GM11168 (cell line): ENCODE data around the gene TOP2A.

Source experiments
- in situ Hi-C: fragments of 300-500 bp; cut with MboI; formaldehyde crosslinking; loops from one replicate; pipeline ENCODE4 v1.12.0; 2022; ENCODE audit warnings: low sequenced_read_pairs; ENCODE audit not compliant: unreplicated experiment

Gene TOP2A

DNA sequence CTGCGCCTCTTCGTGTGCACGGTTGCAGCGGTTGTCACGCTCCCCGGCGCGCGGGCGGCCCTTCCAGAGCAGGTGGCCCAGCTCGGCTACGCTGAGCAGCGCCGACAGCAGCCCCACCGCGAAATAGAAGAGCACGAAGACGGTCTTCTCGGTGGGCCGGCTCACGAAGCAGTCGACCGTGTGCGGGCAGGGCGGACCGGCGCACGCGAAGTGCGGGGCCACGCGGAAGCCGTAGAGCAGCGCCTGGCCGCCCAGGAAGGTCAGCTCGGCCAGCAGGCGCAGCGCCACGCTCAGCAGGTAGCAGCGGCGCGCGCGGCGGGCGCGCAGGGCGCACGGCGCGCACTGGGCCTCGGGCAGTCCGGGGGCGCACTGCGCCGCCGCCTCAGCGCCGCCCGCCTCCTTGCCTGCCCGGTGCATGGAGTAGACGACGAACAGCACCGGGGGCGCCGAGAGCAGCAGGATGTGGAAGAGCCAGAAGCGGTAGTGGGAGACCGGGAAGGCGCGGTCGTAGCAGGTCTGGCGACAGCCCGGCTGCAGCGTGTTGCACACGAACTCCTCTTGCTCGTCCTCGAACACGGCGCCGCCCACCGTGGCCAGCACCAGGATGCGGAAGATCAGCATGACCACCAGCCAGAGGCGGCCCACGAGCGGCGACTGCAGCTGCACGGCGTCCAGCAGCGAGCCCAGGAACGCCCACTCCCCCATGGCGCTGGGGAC is 54.4 kb downstream of the TOP2A start:
- in situ Hi-C loops = loop anchor here (10.0 kb wide), 1 partner anchor 172 kb away; no protein-coding TSS in a partner anchor

DNA sequence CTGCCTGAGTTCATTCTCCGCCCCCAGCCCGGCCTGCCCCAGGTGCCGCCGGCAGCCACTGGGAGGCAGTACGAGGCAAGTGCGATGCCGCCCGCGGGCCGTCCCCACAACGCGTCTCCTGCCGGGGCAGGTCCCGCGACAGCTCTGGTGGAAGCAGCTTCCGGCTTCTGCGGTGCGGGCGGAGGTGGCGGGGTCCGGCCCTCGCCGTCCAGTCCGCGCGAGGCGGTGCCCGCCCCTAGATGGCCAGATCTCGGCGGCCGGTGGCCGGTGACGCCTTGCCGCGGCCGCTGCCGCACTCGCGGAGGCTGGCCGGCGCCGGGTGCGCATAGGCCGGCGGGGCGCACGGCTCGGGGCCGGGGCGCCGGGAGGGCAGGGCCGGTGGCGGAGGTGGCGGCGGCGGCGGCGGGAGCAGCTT is 55.0 kb downstream of the TOP2A start:
- in situ Hi-C loops = loop anchor here (10.0 kb wide), 1 partner anchor 172 kb away; no protein-coding TSS in a partner anchor

DNA sequence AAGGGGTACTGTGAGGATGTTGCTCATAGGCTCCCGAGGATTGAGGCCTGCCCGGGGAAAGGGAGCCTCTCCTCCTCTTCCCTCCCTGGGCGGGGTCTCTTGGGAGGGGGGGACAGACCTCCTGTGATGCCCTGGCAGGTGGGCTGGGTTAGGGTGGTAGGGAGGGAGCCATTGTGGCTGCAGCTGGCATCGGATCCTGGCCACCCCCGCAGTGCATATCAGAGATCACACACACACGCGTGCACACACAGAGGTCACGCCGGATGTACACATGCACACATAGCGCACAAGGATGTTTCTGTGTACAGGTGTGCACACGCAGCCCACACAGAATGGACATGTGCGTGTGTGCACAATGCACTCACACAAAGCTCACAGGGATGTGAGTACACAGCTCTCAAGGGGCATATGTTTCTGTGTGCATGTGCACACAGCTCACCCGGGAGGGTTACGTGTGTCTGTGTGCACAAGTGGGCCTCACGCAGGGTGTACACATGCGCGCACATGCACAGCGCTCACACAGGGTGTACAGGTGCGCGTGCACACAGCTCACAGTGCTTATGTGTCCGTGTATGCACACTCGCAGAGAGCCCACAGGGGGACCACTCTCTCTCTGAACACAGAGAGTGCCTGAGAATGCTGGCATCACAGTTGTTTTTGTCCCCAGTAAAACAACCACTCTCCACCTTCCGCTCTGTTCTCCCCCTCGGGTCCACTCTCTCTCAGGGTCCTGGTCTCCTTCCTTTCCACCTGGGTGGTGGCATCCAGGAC is 55.6 kb downstream of the TOP2A start:
- in situ Hi-C loops = loop anchor here (10.0 kb wide), 1 partner anchor 173 kb away; no protein-coding TSS in a partner anchor

DNA sequence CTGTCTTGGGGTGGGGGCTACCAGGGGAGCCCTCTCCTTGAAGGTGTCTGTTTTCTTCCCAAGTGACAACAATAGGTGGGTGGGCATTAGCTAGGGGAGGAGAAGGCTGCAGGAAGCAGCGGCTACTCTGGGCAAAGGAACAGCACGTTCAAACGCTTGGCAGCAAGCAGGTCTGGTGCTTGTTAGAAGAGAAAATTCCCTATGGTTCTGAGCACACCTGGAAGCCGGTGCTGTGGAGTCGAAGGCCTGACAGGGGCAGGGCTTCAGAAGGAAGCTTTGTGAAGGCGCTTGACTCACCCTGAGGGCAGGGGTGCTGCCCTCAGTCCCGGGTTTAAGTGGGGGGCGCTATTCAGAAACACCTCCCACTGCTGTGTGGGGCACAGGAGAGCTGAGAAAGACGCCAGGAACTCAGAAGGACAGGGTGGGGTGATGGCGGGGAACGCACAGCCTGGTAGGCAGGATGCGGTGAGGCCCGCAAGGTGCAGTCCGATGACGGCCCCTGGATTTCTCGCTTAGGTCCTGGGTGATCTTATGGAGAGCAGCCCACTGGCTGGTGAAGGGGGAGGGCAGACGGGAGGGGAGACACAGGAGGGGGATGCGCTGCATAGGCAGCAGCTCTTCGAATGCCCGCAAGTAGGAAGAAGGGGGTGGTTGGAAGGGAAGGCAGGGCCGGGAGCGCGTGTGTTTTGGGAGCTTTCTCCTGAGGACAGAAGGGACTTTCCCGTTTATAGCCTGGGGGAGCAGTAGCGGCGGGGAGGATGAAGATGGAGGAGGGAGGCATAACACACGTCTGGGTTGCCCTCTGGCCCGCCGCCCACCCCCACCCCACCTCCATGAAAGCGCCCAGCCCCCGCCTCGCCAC is 56.4 kb downstream of the TOP2A start:
- in situ Hi-C loops = loop anchor here (10.0 kb wide), 1 partner anchor 174 kb away; no protein-coding TSS in a partner anchor

DNA sequence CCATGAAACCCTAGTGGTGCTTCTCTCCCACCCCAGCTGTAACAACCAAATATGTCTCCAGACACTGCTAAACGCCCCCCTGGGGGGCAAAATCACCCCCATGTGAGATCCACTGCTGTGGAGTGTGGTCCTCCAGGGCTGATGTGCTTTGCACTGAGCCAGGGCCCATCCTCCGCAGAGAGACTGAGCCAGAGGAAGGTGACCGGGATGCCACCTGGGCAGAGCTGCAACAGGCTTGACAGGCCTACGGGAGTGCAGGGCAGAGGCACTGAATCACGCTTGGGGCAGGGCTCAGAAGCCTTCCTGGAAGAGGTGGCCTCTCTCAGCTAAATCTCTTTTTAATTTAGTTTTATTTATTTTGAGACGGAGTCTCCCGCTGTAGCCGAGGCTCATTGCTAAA is 57.6 kb downstream of the TOP2A start:
- in situ Hi-C loops = loop anchor here (10.0 kb wide), 1 partner anchor 175 kb away; no protein-coding TSS in a partner anchor

DNA sequence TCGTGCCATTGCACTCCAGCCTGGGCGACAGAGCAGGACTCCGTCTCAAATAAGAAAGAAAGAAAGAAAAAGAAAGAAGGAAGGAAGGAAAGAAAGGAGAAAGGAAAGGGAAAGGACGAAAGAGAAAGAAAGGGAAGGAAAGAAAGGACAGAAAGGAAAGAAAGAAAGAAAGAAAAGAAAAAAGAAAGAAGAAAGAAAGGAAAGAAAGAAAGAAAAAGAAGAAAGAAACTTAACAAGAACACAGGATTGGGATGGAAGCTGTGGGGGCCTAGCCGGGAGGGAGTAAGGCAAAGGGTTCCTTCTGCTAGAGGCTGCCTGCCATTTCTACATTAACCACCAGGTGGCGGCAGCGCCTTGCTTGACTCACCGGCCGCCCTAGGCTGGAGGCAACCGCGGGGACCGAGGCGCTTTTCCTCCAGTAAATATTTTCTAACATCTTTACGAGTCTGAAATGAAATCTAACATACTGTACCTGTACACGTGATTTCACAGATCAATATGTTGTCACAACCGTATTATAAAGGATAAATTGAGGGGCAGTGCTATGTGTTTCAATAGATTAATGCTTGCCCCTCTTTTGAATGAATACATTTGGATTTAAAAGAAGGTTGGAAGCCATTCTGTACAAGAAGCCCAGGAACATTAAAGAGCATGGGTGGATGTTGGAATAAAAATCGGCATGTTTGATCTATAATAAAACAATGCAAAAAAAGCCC is 59.2 kb downstream of the TOP2A start:
- in situ Hi-C loops = loop anchor here (10.0 kb wide), 1 partner anchor 54 kb away; the partner anchor contains the start of gene RARA

DNA sequence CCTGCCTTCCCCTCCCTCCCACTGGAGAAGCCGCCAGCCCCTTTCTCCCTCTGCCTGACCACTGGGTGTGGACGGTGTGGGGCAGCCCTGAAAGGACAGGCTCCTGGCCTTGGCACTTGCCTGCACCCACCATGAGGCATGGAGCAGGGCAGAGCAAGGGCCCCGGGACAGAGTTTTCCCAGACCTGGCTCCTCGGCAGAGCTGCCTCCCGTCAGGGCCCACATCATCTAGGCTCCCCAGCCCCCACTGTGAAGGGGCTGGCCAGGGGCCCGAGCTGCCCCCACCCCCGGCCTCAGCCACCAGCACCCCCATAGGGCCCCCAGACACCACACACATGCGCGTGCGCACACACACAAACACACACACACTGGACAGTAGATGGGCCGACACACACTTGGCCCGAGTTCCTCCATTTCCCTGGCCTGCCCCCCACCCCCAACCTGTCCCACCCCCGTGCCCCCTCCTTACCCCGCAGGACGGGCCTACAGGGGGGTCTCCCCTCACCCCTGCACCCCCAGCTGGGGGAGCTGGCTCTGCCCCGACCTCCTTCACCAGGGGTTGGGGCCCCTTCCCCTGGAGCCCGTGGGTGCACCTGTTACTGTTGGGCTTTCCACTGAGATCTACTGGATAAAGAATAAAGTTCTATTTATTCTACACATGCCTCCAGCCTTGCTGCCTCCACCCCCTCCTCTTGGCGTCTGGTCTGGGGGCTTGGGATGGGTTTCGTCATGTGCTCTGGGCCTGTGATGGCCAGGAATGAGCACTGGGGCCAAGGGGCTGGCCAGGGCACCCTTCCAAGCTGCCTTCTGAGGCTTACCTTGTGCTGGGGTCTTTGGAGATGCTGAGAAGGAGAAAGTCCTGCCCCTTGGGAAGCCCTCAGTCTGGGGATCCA is 60.5 kb downstream of the TOP2A start:
- in situ Hi-C loops = loop anchor here (10.0 kb wide), 1 partner anchor 52 kb away; the partner anchor contains the start of gene RARA

DNA sequence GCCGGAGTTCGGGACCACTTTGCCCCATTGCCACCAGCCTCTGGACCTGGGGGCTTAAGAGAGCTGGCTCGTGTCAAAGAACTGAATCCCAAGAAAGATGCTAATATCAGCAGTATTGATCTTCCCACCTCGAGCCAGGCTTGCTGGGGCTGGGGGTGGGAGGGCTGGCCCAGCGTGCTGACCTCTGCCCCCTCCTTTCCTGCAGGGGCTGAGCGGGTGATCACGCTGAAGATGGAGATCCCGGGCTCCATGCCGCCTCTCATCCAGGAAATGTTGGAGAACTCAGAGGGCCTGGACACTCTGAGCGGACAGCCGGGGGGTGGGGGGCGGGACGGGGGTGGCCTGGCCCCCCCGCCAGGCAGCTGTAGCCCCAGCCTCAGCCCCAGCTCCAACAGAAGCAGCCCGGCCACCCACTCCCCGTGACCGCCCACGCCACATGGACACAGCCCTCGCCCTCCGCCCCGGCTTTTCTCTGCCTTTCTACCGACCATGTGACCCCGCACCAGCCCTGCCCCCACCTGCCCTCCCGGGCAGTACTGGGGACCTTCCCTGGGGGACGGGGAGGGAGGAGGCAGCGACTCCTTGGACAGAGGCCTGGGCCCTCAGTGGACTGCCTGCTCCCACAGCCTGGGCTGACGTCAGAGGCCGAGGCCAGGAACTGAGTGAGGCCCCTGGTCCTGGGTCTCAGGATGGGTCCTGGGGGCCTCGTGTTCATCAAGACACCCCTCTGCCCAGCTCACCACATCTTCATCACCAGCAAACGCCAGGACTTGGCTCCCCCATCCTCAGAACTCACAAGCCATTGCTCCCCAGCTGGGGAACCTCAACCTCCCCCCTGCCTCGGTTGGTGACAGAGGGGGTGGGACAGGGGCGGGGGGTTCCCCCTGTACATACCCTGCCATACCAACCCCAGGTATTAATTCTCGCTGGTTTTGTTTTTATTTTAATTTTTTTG is 61.6 kb downstream of the TOP2A start:
- in situ Hi-C loops = loop anchor here (10.0 kb wide), 1 partner anchor 51 kb away; the partner anchor contains the start of gene RARA

DNA sequence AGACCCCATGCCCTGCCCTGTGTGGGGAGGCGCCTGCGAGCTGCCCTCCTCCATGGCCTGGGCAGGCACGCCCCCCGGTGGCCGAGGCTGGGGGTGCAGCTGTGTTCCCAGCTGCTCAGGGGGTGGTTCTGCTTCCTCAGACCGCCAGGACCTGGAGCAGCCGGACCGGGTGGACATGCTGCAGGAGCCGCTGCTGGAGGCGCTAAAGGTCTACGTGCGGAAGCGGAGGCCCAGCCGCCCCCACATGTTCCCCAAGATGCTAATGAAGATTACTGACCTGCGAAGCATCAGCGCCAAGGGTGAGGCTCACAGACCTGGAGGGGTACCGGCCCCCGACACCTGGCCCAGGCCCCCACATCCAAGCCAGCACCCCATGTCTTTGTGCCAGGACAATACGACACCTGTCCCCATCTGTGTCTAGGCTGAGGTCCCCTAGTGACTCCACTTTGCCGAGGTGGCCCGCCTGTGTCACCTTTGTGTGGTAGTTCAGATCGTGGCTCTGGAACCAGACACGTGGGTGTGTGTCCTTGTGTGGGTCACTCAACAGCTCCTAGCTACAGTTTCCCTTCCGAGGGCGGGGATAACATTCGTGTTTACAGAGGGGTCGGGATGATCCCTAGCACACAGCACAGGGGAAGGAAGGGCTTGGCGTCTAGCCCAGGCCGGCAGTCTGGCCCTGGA is 62.4 kb downstream of the TOP2A start:
- in situ Hi-C loops = loop anchor here (10.0 kb wide), 1 partner anchor 50 kb away; the partner anchor contains the start of gene RARA

DNA sequence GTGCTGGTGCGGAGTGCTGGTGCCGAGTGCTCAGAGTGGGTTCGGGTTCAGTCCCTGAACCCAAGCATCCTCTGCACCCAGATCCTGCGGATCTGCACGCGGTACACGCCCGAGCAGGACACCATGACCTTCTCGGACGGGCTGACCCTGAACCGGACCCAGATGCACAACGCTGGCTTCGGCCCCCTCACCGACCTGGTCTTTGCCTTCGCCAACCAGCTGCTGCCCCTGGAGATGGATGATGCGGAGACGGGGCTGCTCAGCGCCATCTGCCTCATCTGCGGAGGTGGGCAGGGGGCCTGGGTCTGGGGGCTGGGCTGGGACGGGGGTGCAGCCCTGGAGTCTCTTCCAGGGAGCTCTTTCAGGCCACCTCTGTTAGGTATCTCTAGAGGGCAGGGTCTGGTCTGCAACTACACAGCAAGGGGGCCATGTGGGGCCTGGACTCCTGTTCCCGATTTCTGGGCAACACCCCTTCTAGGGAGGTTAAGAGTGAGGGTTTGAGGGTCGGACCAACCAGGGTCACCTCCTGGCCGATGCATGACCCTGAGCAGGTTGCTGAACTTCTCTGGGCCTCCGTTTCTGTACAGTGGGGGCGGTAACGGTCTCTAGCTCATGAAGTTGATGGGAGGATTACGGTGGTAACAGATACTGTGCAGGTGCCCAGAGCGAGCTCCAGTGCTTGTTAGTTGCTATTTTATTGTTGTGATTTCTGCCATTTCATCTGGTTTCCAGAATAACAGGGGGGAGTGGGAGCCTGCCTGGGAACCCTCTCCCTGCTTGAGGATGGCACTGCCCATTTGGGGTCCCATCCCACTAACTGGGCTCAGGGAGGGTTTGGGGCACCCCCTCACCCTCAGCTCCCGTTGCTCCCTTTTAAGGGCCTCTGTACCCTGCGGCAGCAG is 63.2 kb downstream of the TOP2A start:
- in situ Hi-C loops = loop anchor here (10.0 kb wide), 1 partner anchor 50 kb away; the partner anchor contains the start of gene RARA

DNA sequence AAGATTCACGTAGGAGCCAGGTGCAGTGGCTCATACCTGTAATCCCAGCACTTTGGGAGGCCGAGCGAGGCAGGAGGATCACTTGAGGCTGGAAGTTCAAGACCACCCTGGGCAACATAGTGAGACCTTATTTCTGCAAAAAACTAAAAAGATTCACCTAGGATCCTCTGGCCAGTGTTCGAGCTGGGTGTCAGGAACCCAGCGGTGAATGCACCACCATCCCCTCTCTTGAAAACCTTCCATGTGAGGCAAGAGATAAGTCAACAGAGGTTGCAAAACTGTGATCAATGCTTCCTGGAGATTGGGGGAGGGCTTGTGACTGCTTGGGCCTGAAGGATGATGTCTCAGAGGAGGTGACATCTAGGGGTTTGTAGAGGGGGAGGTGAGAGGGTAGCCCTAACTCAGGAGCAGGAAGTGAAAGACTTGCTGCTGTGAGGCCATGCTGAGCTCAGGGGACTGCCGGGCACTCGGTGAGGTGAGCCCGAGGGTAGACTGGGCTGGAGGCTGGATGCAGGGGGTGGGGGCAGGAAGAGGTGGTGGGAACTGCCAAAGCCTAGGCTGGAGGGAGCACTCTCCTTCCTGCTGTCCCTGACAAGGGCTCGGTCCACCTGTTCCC is 64.8 kb downstream of the TOP2A start:
- in situ Hi-C loops = loop anchor here (10.0 kb wide), 1 partner anchor 48 kb away; the partner anchor contains the start of gene RARA

DNA sequence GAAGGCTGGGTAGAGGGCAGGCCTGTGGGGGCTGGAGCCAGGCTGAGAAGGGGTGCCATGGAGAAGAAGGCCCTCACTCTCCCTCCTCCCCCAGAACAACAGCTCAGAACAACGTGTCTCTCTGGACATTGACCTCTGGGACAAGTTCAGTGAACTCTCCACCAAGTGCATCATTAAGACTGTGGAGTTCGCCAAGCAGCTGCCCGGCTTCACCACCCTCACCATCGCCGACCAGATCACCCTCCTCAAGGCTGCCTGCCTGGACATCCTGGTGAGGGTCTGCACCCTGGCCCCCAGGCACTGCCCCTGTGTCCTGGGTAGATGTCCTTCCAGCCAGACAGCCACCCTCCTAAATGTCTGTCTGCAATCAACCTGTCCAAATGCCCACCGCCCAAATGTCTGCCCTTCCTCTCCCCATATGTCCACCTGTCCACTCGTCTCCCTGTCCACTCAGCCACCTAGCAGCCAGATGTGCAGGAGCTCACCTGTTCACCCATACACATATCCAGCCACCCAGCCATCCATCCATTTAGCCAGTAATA is 65.4 kb downstream of the TOP2A start:
- in situ Hi-C loops = loop anchor here (10.0 kb wide), 1 partner anchor 48 kb away; the partner anchor contains the start of gene RARA

DNA sequence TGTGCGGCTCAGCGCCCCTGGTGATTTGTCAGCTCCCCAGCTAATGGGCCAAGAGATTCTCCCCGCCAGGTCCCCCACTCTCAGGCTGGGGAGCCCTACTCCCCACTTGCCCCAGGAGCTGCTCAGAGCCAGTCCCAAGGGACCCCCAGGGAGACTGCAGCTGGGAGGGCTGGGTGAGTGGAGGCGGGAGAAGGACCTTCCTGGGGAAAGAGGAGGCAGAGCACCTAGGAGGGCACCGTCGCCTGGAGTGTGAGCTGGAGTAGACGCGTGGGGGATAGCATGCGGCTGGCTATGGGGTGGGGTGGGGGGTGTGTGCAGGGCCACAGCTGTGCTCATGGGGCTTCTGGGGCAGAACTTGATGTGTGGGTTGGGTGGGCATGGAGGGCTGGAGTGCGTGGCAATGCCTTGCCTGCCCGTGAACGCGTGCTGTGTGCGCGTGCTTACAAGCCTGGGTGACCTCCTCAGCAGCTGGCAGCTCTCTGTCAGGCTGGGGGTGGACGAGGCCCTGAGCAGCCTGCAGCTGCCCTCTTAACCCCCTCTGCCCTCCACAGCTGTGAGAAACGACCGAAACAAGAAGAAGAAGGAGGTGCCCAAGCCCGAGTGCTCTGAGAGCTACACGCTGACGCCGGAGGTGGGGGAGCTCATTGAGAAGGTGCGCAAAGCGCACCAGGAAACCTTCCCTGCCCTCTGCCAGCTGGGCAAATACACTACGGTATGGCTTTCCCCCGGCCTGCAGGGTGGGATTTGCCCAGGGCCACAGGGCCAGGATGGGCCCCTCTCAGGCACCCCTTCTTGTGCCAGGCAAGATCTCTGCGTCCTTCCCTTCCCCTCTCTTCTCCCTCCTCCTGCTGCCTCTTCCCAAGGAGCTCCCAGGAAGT is 66.1 kb downstream of the TOP2A start:
- in situ Hi-C loops = loop anchor here (10.0 kb wide), 1 partner anchor 47 kb away; the partner anchor contains the start of gene RARA
